SU-DHL-6 (cell line): Measurements from ENCODE around the gene PDE6G.

ENCODE experiments used
- CTCF ChIP-seq: fragments of 200-600 bp; sonication (generic); IDR thresholded peaks from one replicate; pipeline ENCODE4 v1.5.1; 2017; ENCODE audit warnings: antibody characterized with exemption, mild to moderate bottlenecking, low read length, moderate library complexity; ENCODE audit not compliant: insufficient read depth, poor library complexity, severe bottlenecking
- EZH2phosphoT487 ChIP-seq: fragments of 200-600 bp; sonication (generic), shearing (Covaris generic); conservative IDR thresholded peaks from 2 replicates; pipeline ENCODE4 v1.6.1; 2018; ENCODE audit warnings: mild to moderate bottlenecking, antibody characterized with exemption, low read length, moderate library complexity, mixed read lengths

- no peak for TF ChIP-seq CTCF
- no peak for TF ChIP-seq EZH2phosphoT487
Observed at GRCh38 chr17:81705518-81706231, 49.3 kb upstream of the PDE6G start.
